Measurements from ENCODE around the gene EDEM3. TPM values are rescaled to one million over a fixed set of nuclear protein-coding genes. Genes with fewer than 3 reads are reported as not detected.
"Not testable (repeated sequence)": the region's sequence is repeated elsewhere in the genome, so short reads cannot be mapped to it uniquely, and the experiment has no call there.

Gene EDEM3
- total RNA-seq, 5 donors from 2014 or later (not counting 1 experiment from before 2014, with no cell fraction given), result 21.0 to 44.1 (median 39.1) TPM

DNA sequence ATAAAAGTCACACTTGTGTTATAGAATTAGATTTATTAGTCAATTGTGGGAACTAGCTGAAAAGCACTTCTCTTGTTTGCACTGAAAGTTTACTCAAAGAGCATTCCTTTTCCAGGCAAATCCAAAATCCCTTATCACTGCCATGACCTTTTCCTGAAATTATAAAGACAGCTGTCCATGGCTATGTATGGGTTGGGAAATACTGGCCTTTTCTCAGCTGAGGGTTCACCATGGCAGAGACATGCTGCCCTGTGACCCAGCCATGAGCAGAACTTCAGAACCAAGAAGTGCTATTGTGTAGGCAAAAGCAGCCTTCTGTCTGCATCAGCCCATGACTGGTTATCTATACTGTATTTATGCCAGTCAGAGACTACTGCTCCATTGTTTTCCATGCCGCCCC, 9.8 kb upstream of the EDEM3 start:
- CTCF ChIA-PET, result no interaction called here
- H3K9me3 ChIP-seq, result no peaks in the 10 kb centered on the region

DNA sequence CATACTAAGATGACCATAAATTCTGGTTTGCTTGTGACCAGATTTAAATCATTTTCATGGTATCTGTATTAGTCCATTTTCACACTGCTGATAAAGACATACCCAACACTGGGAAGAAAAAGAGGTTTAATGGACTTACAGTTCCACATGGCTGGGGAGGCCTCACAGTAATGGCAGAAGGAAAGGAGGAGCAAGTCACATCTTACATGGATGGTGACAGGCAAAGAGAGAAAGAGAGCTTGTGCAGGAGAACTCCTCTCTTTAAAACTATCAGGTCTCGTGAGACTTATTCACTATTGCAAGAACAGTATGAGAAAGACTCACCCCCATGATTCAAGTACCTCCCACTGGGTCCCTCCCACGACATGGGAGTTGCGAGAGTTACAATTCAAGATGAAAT, 8.9 kb upstream of the EDEM3 start:
- H3K9me3 Mint-ChIP-seq; H3K27me3 Mint-ChIP-seq; H3K36me3 ChIP-seq (ENCODE audit: control insufficient read depth in 2 of 2, extremely low read depth in 1 of 2, insufficient read depth in 1 of 2, low read length in 1 of 2); H3K9me3 ChIP-seq; H3K4me1 Mint-ChIP-seq; H3K4me1 ChIP-seq (ENCODE audit: control insufficient read depth in 1 of 2, extremely low read depth in 1 of 2, insufficient read depth in 2 of 2, low read length in 2 of 2); ATAC-seq (replicated peaks in 1 of 4); H3K4me3 Mint-ChIP-seq; H3K36me3 Mint-ChIP-seq; H3K27me3 ChIP-seq (replicated peaks in 1 of 2; ENCODE audit: control insufficient read depth in 2 of 2, extremely low read depth in 1 of 2, insufficient read depth in 2 of 2, low read length in 1 of 2); H3K27ac Mint-ChIP-seq; H3K27ac ChIP-seq (ENCODE audit: low read length); DNase-seq; H3K4me3 ChIP-seq (ENCODE audit: control insufficient read depth in 1 of 2, extremely low read depth in 1 of 2, low read length in 1 of 2); CTCF ChIA-PET; POLR2A ChIA-PET: not testable (repeated sequence)
- WGBS (ENCODE audit: insufficient coverage), result 100% methylated on average over 1 of the region's 3 CpGs

More for the DNA sequence above, 9.8 kb upstream of the EDEM3 start:
- Mint-ChIP-seq H3K27ac (no peak overlapping the region), H3K27me3 (peaks cover 0 to 2% of the 10 kb centered on the region in 2 donors), H3K4me3 (no peak overlapping the region), H3K4me1 (no peaks in the 10 kb centered on the region), H3K36me3 (no peaks in the 10 kb centered on the region), H3K9me3 (no peaks in the 10 kb centered on the region)
- Histone ChIP-seq H3K27ac (ENCODE audit: low read length) (no peak overlapping the region), H3K36me3 (ENCODE audit: control insufficient read depth in 2 of 2, extremely low read depth in 1 of 2, insufficient read depth in 1 of 2, low read length in 1 of 2) (no peaks in the 10 kb centered on the region), H3K27me3 (replicated peaks in 1 of 2; ENCODE audit: control insufficient read depth in 2 of 2, extremely low read depth in 1 of 2, insufficient read depth in 2 of 2, low read length in 1 of 2) (no peaks in the 10 kb centered on the region), H3K4me3 (ENCODE audit: control insufficient read depth in 1 of 2, extremely low read depth in 1 of 2, low read length in 1 of 2) (no peak overlapping the region), H3K4me1 (ENCODE audit: control insufficient read depth in 1 of 2, extremely low read depth in 1 of 2, insufficient read depth in 2 of 2, low read length in 2 of 2) (no peaks in the 10 kb centered on the region)
- no CpG with 5 or more reads among the region's 1 CpG for WGBS (ENCODE audit: insufficient coverage)
- ATAC-seq (replicated peaks in 1 of 4) (no peak), DNase-seq (no peak)
- POLR2A ChIA-PET, result interaction anchor here in 1 of 2 donors (1.0 kb wide), 1 partner anchor 12 kb away, joined by 3 read pairs; no protein-coding TSS in a partner anchor

DNA sequence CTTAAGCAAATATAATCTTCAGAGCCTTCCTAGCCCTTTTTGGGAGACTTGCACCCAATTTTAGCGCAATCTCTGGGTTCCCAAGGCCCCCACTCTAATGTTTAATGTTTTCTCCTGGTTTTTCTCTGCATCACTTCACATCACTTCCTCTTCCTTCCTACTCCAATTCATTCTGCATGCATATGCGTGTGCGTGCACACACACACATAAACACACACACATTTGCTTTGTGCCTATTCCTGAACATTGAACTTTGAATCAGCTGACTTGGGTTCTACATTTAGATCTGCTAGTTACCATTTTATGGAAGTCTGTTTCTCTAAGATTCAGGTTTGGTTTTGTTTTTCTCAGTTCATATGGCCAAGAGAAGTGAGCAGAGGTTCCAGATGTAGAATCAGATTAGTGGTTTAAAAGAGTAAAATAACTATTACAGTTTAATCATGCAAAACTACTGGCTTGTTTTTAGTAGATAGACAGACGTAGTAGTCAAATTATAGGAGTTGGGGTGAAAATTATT, 7.4 kb upstream of the EDEM3 start:
- no peaks in the 10 kb centered on the region for H3K36me3 ChIP-seq (ENCODE audit: control insufficient read depth in 2 of 2, extremely low read depth in 1 of 2, insufficient read depth in 1 of 2, low read length in 1 of 2)
- no peaks in the 10 kb centered on the region for H3K4me1 ChIP-seq (ENCODE audit: control insufficient read depth in 1 of 2, extremely low read depth in 1 of 2, insufficient read depth in 2 of 2, low read length in 2 of 2)
- no peak for DNase-seq
- Mint-ChIP-seq H3K27ac (no peak overlapping the region), H3K27me3 (no peaks in the 10 kb centered on the region), H3K4me1 (peaks cover 0 to under 1% (median 0%) of the 10 kb centered on the region in 3 donors), H3K9me3 (no peaks in the 10 kb centered on the region), H3K36me3 (no peaks in the 10 kb centered on the region), H3K4me3 (no peak overlapping the region)
- no peaks in the 10 kb centered on the region for H3K27me3 ChIP-seq (replicated peaks in 1 of 2; ENCODE audit: control insufficient read depth in 2 of 2, extremely low read depth in 1 of 2, insufficient read depth in 2 of 2, low read length in 1 of 2)
- 89% methylated on average over 3 of the region's 4 CpGs for WGBS (ENCODE audit: insufficient coverage)
- no peak overlapping the region for H3K27ac ChIP-seq (ENCODE audit: low read length)
- H3K4me3 ChIP-seq (ENCODE audit: control insufficient read depth in 1 of 2, extremely low read depth in 1 of 2, low read length in 1 of 2), result no peak overlapping the region
- no peaks in the 10 kb centered on the region for H3K9me3 ChIP-seq
- ChIA-PET POLR2A (no interaction called here), CTCF (no interaction called here)
- no peak for ATAC-seq (replicated peaks in 1 of 4)

DNA sequence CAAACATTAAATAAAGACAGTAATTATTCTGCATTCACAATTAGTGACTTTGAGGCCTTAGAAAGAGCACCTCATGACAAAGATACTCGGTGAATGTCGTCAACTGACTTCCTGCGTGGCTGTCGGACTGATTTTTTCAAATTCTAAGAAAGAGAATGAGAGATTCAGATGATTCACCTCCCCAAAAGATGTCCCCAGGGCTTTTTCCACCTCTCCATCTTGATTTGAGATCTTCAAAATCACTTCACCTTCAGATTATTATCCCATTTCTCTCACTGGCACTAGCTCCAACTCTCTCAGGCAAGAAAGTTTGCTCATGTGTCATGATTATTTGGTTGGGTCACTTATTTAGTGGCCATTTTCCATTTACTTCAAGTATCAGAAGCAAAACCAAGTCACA, 5.0 kb upstream of the EDEM3 start:
- WGBS (ENCODE audit: insufficient coverage), result 86% methylated on average over 4 of the region's 4 CpGs
- no peaks in the 10 kb centered on the region for H3K27me3 ChIP-seq (replicated peaks in 1 of 2; ENCODE audit: control insufficient read depth in 2 of 2, extremely low read depth in 1 of 2, insufficient read depth in 2 of 2, low read length in 1 of 2)
- H3K36me3 ChIP-seq (ENCODE audit: control insufficient read depth in 2 of 2, extremely low read depth in 1 of 2, insufficient read depth in 1 of 2, low read length in 1 of 2), result no peaks in the 10 kb centered on the region
- Mint-ChIP-seq H3K27me3 (no peaks in the 10 kb centered on the region), H3K4me3 (no peak overlapping the region), H3K9me3 (no peaks in the 10 kb centered on the region), H3K36me3 (no peaks in the 10 kb centered on the region), H3K27ac (no peak overlapping the region), H3K4me1 (peaks cover 10 to 17% (median 15%) of the 10 kb centered on the region in 3 donors)
- no peak for ATAC-seq (replicated peaks in 1 of 4)
- no peaks in the 10 kb centered on the region for H3K9me3 ChIP-seq
- H3K27ac ChIP-seq (ENCODE audit: low read length), result no peak overlapping the region
- POLR2A ChIA-PET, result interaction anchor here in 1 of 2 donors (0.6 kb wide), 1 partner anchor 1128 kb away, joined by 6 read pairs; no protein-coding TSS in a partner anchor
- peaks cover 5% of the 10 kb centered on the region in 2 experiments for H3K4me1 ChIP-seq (ENCODE audit: control insufficient read depth in 1 of 2, extremely low read depth in 1 of 2, insufficient read depth in 2 of 2, low read length in 2 of 2)
- DNase-seq, result no peak
- H3K4me3 ChIP-seq (ENCODE audit: control insufficient read depth in 1 of 2, extremely low read depth in 1 of 2, low read length in 1 of 2), result no peak overlapping the region
- CTCF ChIA-PET, result interaction anchor here in 1 of 2 donors (0.6 kb wide), 1 partner anchor 29 kb away, joined by 4 read pairs; no protein-coding TSS in a partner anchor

DNA sequence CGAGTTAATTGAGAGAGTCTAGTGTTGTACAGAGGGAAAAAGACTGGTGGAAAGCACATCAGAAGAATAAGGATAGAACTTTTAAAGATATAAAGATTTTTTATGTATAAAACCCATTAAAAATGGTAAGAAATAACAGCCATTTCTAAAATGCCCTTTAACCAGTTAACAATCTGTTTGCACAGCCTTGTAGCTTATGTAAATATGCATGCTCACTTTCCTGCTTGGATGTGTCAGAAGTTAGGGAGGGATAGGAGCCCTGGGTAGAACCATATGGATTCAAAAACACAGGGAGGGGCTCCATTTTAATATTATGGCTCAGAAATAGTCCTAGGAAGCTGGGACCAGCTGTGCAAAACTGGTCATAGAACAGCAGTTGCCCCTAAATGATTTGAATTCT, 4.5 kb upstream of the EDEM3 start:
- H3K9me3 ChIP-seq, result no peaks in the 10 kb centered on the region
- H3K36me3 ChIP-seq (ENCODE audit: control insufficient read depth in 2 of 2, extremely low read depth in 1 of 2, insufficient read depth in 1 of 2, low read length in 1 of 2), result no peaks in the 10 kb centered on the region
- no peak for ATAC-seq (replicated peaks in 1 of 4)
- no peak overlapping the region for H3K27ac ChIP-seq (ENCODE audit: low read length)
- POLR2A ChIA-PET, result interaction anchor here in 1 of 2 donors (0.6 kb wide), 1 partner anchor 1127 kb away, joined by 6 read pairs; no protein-coding TSS in a partner anchor
- H3K27me3 ChIP-seq (replicated peaks in 1 of 2; ENCODE audit: control insufficient read depth in 2 of 2, extremely low read depth in 1 of 2, insufficient read depth in 2 of 2, low read length in 1 of 2), result no peaks in the 10 kb centered on the region
- Mint-ChIP-seq H3K9me3 (no peaks in the 10 kb centered on the region), H3K4me3 (no peak overlapping the region), H3K27ac (no peak overlapping the region), H3K36me3 (no peaks in the 10 kb centered on the region), H3K4me1 (peaks cover 10 to 17% (median 15%) of the 10 kb centered on the region in 3 donors), H3K27me3 (no peaks in the 10 kb centered on the region)
- no peak overlapping the region for H3K4me3 ChIP-seq (ENCODE audit: control insufficient read depth in 1 of 2, extremely low read depth in 1 of 2, low read length in 1 of 2)
- CTCF ChIA-PET, result interaction anchor here in 1 of 2 donors (0.6 kb wide), 1 partner anchor 30 kb away, joined by 4 read pairs; no protein-coding TSS in a partner anchor
- H3K4me1 ChIP-seq (ENCODE audit: control insufficient read depth in 1 of 2, extremely low read depth in 1 of 2, insufficient read depth in 2 of 2, low read length in 2 of 2), result peaks cover 5% of the 10 kb centered on the region in 2 experiments
- DNase-seq, result no peak
- no CpG with 5 or more reads among the region's 1 CpG for WGBS (ENCODE audit: insufficient coverage)

DNA sequence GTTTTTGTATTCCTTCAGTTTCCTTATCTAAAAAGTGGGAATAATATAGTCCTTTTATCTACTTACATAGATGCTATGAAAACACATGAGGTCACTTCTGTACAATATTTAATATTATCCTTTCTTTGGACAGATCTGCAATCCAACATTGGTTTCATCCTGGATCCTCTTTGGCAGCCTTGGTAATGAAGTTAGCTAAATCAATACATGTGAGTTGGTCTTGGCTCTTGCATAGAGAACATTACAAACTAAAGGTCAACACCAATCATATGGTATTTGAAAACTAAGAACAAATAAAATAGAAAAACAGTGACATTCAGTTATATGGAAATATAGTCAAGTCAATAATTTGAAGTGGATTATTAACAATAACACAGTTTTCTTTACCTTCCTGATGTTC, 3.2 kb upstream of the EDEM3 start:
- Mint-ChIP-seq H3K36me3 (no peaks in the 10 kb centered on the region), H3K27ac (no peak overlapping the region), H3K9me3 (no peaks in the 10 kb centered on the region), H3K4me1 (peaks cover 20 to 29% (median 26%) of the 10 kb centered on the region in 3 donors), H3K27me3 (no peaks in the 10 kb centered on the region), H3K4me3 (no peak overlapping the region)
- ATAC-seq (replicated peaks in 1 of 4) (no peak), DNase-seq (no peak)
- ChIA-PET CTCF (interaction anchor here in 1 of 2 donors (1.0 kb wide), 1 partner anchor 35 kb away, joined by 5 read pairs; no protein-coding TSS in a partner anchor), POLR2A (interaction anchor here in 1 of 2 donors (0.7 kb wide), 2 partner anchors 10 to 1216 kb away, joined by 4 read pairs; no protein-coding TSS in a partner anchor)
- Histone ChIP-seq H3K9me3 (no peaks in the 10 kb centered on the region), H3K4me3 (ENCODE audit: control insufficient read depth in 1 of 2, extremely low read depth in 1 of 2, low read length in 1 of 2) (no peak overlapping the region), H3K36me3 (ENCODE audit: control insufficient read depth in 2 of 2, extremely low read depth in 1 of 2, insufficient read depth in 1 of 2, low read length in 1 of 2) (no peaks in the 10 kb centered on the region), H3K27me3 (replicated peaks in 1 of 2; ENCODE audit: control insufficient read depth in 2 of 2, extremely low read depth in 1 of 2, insufficient read depth in 2 of 2, low read length in 1 of 2) (no peaks in the 10 kb centered on the region), H3K27ac (ENCODE audit: low read length) (no peak overlapping the region), H3K4me1 (ENCODE audit: control insufficient read depth in 1 of 2, extremely low read depth in 1 of 2, insufficient read depth in 2 of 2, low read length in 2 of 2) (peaks cover 5 to 11% of the 10 kb centered on the region in 2 experiments)

Data from T-cell (primary cell).